GM18499 (cell line): ENCODE results near the gene OVCA2.

Experiments used
- ATAC-seq: cut with Tn5 transposase; IDR thresholded peaks from one replicate; pipeline ENCODE4 v1.9.1; 2021; ENCODE audit warnings: moderate number of reproducible peaks; ENCODE audit not compliant: insufficient read depth, unreplicated experiment

The OVCA2 gene

DNA sequence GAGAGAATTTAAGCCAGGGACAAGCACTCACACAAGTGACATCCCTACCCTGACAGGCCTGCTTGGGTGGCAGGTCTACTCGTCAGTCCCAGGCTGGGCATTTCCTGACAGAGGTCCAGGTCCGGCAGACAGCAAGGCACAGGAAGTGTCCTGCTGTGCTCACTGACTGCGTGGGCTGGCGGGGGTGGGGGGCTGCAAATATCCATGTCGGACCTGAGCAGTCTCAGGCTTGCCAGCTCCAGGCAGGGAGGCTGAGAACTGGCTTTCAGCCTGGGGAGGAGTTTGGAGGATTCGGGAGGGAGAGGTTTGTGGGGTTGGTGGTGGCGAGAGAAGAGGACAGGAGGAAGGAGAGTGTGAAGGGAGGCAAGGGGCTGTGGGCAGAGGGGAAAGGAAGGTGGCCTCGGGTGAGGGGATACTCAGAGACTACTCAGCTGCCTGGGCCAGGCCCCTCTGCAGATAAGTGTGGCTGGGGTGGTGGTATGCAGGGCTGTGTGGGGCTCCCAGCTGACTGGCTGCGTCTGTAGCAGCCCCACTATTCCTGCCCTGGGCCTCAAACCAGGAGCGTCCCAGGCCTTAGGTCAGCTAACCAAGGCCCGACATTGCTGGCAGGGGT is 20.9 kb downstream of the OVCA2 start:
- ATAC-seq, result no peak

DNA sequence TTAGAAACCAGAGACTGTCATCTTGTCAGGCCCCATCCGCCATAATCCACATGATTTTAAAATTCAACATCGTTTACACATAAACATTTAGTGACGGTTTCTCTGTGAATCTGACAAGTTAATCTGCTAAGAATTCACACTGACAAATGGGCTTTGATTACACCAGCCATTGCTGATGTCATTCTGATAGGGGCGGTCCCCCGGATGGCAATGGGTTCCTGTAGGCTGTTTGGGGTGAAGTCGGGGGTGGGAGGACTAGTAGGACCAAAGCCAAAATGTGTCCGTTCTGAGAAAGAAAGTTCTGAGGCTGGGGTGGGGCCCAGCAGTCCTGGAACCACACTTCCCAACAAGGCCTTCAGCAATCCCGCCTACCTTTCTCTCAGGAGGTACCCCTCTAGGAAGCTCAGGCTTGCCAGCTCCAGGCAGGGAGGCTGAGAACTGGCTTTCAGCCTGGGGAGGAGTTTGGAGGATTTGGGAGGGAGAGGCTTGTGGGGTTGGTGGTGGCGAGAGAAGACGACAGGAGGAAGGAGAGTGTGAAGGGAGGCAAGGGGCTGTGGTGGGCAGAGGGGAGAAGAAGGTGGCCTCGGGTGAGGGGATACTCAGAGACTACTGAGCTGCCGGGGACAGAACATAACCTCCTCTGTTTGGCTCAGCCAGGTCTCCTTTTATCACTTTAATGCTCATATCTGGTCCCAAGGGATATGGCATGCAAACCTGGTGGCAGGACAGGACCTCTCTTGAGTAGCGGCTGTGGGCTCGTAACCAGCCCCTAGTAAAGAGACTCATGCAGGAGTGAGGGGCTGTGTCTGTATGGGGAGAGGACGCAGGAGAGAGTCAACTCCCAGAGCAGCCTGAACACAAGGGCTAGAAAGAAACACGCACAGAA is 21.7 kb downstream of the OVCA2 start:
- ATAC-seq, result no peak

DNA sequence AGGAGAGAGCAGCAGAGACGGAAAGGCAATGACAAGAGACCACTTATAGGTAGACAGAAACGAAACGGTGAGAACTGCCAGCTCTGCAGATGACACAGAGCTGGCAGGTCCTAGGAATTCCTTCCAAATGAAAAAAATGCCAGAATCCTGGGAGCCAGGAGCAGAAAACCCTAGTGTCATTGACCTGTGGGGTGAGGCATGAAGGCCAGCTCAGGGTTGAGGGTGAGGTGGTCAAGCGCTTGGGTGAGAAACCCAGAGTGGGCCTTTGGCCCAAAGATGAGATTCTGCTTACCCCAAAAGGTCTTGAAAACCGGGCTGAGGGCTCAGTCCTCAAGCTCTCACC is 22.3 kb downstream of the OVCA2 start:
- no peak for ATAC-seq

DNA sequence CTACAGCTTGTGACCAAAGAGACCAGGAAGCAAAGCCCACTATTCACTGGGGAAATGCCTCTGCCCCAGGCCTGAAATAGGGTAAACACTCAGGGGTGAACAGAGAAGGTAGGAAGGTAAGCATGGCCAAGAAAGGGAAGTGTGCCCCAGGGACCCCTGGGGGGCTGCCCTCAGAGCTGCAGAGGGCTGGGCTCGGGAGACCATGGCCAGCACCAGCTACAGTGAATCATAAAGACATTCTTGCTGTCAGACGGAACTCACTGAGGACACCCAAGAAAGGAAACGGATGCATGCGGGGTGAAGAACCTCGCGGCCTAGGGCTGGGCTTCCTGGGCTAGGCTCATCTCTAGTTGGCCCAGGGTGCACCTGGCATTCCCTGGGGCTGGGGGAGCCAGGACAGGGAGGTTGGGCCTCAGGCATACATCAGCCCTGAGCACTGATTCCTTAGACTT is 22.7 kb downstream of the OVCA2 start:
- ATAC-seq, result no peak

DNA sequence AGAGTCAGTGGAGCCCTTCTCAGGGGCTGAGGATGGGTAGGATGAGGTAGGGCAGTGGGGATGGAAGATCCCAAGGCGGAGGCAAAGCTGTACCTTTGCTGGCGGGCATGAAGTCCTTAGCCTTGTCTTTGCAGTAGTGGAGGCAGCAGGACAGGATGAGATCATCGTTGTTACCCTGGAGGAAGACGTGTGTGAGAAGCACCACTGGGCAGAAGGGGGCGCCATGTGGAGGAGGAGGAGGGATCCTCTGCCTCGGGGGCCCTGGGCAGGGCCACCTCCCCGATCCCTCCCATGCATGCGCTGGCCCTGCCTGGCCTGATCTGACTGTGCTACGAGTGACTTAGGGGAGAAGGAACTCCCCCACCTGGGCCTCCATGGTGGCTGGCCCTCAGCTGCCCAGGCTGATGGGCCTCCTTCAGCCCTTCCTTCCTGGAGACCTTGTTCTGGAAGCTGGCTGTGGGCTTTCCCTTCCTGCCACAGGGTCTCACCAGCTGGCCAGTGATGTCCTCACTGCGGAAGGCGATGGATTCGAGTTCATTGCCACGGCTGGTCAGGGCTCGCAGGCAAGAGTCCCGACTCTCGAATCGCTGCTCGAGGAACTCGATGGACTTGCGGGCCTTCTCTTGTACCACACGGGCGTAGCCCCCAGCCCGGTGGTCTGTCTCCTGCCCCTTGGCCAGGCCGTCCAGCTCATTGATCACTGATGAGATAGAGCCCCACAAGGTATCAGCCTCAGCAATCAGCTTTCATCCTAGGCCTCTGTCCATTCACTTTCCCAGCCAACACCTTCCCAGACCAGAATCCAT is 23.4 kb downstream of the OVCA2 start:
- no peak for ATAC-seq

DNA sequence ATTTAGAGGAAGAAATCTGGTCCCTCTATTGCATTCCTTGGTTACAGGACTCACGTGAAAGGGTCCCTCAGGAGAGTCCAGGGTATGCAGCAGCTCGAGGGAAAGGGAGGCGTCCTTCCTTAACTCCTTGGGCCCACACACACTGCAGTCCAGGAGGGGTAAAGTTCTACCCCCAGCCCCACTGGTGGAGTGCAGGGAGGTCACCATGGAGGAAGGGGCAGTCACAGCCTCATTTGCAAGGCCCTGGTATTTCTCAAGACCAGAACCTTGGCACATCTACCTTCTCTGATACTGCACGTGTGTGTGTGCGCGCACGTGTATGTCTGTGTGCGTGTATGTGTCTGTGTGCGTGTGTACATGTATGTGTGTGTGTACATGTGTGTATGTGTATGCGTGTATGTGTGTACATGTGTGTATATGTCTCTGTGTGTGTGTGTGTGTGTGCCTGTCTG is 24.2 kb downstream of the OVCA2 start:
- no peak for ATAC-seq

DNA sequence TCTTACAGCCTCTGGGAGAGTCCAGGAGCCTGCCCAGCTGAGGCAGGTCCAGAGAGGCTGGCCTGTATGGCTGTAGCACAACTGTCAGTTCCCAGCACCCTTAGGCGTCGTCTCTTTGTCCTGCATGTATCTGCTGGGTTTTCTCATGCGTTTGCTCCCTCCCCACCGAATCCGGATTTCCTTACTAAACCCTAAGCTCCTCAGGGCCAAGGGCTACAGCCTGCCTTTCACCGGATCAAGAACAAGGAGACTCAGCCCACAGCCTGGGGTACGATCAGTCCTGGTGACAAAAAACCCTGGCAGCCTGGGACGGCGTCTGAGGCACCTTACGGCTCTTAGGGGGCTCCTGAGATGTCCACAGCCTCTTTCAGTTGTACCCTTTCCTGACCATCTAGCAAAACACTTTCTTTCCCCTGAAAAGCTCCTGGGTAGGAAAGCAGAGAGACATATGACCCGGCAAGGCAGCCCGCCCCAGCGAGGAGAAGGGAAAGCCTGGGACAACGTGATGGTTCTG is 25.3 kb downstream of the OVCA2 start:
- no peak for ATAC-seq

DNA sequence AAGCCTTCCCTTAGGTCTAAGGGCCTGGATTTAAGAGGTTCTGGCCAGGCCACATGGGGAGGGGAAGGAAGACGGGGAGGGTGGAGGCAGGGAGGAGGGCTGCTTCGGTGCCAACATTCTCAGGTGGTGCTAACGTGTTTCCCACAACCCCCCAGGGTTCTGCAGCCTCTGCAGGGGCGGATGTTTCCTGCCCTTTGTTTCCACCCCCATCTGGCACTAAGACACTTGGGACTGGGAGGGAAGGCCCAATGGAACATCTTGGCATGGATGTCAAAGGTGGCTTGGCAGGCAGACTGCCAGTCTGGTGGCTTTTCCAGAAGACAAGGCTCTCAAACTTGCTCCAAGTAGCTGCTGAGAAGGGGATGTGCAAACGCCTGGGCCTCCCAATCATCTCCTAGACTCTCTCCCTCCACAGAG is 25.8 kb downstream of the OVCA2 start:
- ATAC-seq, result no peak

DNA sequence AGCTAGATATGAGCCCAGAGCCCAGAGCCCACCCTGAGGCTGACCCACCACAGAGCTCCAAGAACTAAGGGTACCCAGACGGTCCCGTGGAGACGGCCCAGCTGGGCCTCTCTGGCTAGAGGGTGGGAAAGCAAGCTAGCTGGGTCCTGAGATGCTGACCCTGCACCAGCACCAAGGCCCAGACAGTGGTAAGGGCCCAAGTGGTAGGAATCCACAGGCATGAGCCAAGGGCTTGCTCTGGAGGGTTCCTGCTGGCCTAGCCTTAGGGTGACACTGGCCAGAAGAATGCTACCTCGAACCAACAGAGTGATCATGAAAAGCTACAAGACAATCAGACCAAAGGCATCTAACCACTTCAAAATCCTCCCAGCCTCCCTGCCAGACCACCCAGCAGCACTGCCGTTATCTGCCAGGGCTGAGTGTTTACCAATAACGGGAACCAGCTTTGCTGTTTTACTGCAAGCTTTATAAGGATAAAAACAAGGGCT is 26.3 kb downstream of the OVCA2 start:
- ATAC-seq, result no peak

DNA sequence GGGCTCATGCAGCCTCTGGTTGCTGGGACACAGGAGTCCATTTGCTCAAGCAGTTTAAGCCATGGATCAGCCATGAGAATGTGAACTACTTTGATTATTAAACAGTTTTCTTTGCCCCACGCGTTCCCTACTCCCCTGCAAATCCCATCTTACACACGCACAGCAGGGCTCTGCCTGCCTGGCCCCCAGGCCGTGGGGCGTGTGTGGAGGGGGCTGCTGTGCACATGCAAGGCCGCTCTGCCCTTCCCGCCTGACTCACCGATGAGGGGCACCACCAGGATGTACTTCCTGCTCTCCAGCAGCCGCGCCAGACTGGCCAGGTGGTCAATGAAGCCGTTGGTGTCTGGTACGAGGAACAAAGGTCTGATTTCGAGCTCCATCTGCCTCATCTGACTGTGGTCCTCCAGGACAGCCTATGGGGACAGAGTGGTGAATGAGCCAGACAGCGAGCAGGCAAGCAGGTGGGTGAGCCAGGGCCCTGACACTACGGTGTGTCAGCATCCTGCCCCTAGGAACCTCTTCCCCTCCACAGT is 26.8 kb downstream of the OVCA2 start:
- no peak for ATAC-seq

DNA sequence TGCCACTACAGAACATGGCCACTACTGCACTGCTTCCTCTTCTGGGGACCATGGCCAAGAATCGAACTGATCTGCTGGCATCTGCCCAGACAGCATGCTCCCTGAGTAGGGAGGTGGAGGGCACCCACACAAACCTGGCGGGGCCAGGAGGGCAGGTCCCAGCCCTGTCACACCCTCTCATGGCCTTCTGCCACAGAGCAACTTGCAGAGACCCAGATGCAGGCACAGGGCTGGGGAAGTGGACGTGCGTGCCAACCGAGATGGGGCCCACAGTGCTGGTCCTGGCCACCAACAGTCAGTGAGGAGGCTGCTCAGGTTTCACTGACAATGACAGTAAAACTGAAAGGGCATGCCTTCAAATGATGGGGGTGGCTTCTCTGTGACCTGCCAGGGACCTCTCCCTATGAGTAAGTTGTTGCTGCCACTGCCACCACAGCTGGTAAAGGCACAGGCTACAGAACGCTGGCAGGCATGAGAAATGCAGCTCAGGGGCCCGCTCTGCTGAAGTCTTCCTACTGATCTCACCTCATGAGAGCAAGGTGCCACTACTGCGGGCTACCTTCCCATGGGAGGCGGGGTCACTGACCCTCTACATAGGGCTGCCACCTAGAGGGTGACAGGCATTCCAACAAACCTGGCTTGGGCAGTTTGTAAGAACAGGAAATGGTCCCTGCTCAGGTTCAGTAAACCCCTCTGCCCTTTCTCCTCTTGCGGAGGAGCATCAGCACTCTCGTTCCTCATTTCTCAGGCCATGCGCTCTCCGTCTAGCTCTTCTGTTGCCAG is 28.6 kb downstream of the OVCA2 start:
- ATAC-seq, result peak; percentile 43

DNA sequence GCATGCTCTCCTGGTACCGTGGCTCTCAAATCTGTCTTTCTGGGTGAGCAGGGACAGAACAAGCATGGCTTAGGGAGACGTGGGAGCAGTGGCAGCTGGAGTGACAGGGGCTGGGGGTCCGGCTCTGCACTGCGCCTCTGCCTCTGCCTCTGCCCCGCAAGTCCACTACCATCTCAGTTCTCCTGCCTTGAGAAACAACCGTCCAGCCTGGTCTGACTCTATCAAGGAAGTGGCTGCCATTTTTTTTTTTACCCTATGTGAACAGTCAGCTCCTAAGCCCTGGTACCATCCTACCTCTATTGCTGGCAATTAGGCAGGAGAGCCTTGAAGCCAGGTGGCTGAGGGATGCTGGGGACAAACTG is 29.2 kb downstream of the OVCA2 start:
- no peak for ATAC-seq

DNA sequence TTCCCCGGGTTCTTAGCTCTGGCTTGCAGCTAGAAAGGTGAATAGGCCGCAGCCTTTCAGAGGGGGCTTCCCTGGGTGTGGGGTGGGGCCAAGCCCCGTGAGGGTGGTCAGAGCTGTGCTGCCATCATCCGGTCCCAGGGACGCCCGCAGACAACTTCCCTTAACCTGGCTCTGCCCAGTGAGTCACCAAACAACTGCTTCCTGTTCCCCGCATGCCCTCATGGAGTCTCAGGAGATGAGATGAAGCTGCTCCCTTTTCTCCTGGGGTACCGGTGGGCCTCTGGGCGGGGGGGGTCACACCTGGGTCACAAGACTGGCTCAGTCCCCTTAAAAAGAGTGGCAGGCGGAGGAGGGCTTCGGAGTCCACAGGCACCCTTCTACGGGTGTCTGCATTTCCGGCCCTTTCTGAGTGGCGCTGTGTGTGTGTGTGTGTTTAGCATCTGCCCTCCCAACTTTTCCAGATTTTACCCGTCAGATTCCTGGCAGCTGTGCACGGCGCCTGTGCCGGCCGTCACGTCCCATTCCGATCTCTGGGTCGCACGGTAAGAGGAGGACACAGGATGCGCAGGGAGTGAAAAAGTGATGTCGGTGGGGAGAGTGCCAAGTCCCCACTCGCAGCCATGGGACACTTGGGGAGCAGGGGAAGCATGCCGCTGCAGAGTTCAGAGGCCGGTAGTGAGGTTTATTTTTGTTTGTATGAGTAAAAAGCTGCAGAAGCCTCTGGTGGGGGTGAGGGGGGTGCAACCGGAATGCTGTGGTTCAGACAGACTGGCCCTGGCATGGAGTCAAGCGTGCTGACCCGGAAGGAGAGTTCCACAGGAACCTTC is 29.8 kb downstream of the OVCA2 start:
- no peak for ATAC-seq

DNA sequence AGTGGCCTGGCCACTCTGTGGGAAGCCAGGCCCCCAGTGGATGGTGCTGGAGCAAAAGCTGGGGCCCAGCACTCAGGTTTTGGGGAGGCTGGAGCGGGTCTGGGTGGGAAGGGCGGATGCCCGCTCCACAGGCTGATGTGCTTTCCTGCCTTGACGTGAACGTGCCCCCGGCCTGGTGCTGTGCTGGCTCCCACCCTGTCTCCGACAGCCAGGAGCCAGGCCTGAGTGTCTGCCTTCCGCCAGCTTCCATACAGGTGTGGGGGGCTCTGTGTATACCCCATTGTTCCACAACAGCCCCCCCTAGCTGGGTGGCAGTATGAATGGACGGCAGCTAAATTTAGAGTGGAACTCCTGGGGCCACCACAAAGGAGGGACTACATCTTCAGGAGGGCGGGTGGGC is 33.1 kb downstream of the OVCA2 start:
- ATAC-seq, result no peak

DNA sequence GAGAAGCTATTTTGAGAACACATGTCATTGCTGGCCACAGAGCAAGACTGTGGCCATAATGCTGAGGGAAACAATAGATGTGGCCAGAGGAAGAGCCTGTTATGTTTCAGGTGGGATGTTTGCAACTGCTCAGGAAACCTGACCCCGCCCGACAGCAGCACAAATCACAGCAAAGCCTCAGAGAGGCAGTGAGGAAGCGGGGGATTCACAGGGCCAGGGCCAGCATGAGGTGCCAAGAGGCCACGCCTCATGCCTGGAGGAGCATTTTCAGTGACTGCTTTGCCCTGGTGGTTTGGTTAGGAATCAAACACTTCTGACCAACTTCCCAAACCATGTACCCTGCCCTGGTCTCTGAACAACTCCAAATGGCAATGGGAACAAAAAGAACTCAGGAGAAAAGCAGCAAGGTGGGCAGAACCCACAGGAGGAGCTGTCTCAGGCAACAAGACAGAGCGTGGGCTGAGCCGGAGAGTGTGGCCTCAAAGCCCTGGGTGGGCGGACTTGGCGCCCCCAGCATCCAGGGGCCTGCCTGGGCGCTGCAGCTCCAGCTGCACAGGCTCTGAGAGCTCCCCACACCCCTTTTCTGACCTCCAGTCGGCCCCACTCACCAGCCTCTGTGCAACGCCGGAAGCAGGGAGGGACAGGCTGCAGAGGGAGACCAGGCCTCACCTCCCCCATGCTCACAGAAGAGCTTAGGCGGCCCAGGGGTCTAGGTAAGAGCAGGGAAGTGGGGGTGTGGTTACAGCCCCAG is 33.7 kb downstream of the OVCA2 start:
- no peak for ATAC-seq

DNA sequence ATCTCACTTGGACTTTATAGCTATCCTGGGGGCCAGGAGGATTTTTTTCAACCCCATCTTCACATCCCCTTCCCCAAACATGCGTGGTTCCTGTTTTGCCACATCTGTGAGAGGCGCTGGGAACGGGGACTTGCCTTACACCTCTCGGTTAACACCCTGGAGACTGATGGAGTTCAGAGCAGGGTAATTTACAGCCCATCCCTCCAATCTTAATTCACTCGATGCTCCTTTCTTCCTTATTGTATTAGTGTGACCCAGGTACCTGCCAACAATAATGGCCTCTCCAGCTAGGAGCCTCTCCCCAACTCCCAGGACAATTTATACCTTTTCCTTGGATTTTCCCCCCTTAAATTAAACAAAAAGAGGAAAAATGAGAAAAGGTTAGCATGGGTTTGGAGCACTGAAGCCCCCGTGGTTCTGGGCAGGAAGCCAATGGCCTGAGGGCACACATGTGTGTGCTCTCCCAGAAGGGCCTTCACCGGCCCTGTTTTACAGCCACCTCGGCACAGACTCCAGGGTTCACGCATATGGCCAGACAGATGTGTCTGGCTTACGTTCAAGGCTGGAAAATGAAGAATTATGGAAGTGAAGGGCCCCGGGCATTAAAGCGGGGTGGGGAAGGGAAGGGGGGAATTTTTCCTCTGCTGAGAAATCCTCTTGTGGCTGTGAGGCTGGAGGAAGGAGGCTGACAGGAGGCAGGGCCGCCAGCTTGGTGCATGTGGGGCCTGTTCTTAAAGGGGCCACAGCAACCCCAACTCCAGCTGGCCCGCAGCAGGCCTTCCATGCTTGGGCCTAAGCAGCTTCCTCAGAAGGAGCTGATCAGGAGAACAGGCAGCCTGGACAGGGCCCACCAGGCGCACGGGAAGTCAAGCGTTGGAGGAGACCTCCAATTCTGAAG is 34.5 kb downstream of the OVCA2 start:
- no peak for ATAC-seq

DNA sequence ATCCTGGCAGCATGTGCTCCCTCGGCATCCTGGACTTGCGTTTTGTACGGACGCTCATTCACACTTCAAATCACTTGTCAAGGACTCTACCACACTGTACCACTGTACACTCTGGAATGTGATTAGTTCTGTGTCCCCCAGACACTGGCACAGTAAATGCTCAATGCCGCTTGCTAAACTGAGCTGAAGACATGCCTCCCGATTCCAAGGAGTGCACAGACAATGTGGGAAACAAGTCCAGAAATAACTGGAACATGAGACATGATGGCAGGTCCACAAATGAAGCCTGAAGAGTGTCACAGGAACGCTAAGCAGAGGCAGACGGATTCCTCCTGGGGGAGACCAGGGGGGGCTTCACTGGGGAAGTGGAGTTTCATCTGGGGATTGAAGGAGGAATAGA is 35.2 kb downstream of the OVCA2 start:
- no peak for ATAC-seq
